CD8-positive, alpha-beta memory T cell (primary cell): ENCODE data around the gene CTXN1. TPM values are rescaled to one million over a fixed set of nuclear protein-coding genes. Genes with fewer than 3 reads are reported as not detected.

Experiments
- CTCF ChIA-PET: fragments of 350-600 bp; sonication (Branson Sonifier 250); formaldehyde crosslinking; loops from one replicate; lab custom pipeline; 2021; ENCODE audit warnings: antibody characterized with exemption; lab: Charles Lee
- POLR2A ChIA-PET: fragments of 350-600 bp; sonication (Branson Sonifier 250); formaldehyde crosslinking; loops from one replicate; lab custom pipeline; 2021; ENCODE audit warnings: antibody characterized with exemption; lab: Charles Lee
- DNase-seq, 5 donors: peaks; one replicate each; pipeline versions ENCODE4 v3.0.0 to v3.0.0-alpha.2; 2020 to 2022; ENCODE audit warnings: mixed read lengths in 1 of 5
- H3K27ac ChIP-seq: one replicate; pipeline ENCODE4 v1.7.0; 2013; ENCODE audit warnings: low read depth, mild to moderate bottlenecking, low read length, moderate library complexity
- H3K27me3 ChIP-seq: 2 replicates; pipeline ENCODE4 v1.7.0; 2013; ENCODE audit warnings: low read length, mild to moderate bottlenecking; ENCODE audit not compliant: insufficient read depth, poor library complexity, severe bottlenecking
- H3K36me3 ChIP-seq: 2 replicates; pipeline ENCODE4 v1.7.0; 2013; ENCODE audit warnings: mild to moderate bottlenecking, low read length, moderate library complexity; ENCODE audit not compliant: insufficient read depth
- H3K4me1 ChIP-seq: 2 replicates; pipeline ENCODE4 v1.7.0; 2013; ENCODE audit warnings: mild to moderate bottlenecking, low read length, moderate library complexity; ENCODE audit not compliant: insufficient read depth
- H3K4me3 ChIP-seq: 2 replicates; pipeline ENCODE4 v1.7.0; 2013; ENCODE audit warnings: mild to moderate bottlenecking, low read length
- H3K9me3 ChIP-seq: 2 replicates; pipeline ENCODE4 v1.7.0; 2013; ENCODE audit warnings: mild to moderate bottlenecking, low read length
- H3K27ac Mint-ChIP-seq, 8 donors: one replicate each; pipeline ENCODE4 v1.8.0; 2020 to 2021; ENCODE audit warnings: mixed read lengths in 8 of 8, mild to moderate bottlenecking in 6 of 8, inconsistent platforms in 3 of 8, moderate library complexity in 3 of 8
- H3K27me3 Mint-ChIP-seq, 2 donors: one replicate each; pipeline ENCODE4 v1.8.0; 2020 to 2021; ENCODE audit warnings: mixed read lengths in 2 of 2, mild to moderate bottlenecking in 1 of 2, moderate library complexity in 1 of 2
- H3K36me3 Mint-ChIP-seq, 3 donors: one replicate each; pipeline ENCODE4 v1.8.0; 2020 to 2021; ENCODE audit warnings: mixed read lengths in 3 of 3, inconsistent platforms in 1 of 3, mild to moderate bottlenecking in 1 of 3
- H3K4me1 Mint-ChIP-seq, 3 donors: one replicate each; pipeline ENCODE4 v1.8.0; 2020 to 2021; ENCODE audit warnings: mixed read lengths in 3 of 3, inconsistent platforms in 1 of 3, mild to moderate bottlenecking in 1 of 3
- H3K4me3 Mint-ChIP-seq, 7 donors: one replicate each; pipeline ENCODE4 v1.8.0; 2020 to 2021; ENCODE audit warnings: mixed read lengths in 7 of 7, mild to moderate bottlenecking in 6 of 7, moderate library complexity in 4 of 7, inconsistent platforms in 2 of 7
- H3K9me3 Mint-ChIP-seq, 5 donors: one replicate each; pipeline ENCODE4 v1.8.0; 2020 to 2022; ENCODE audit warnings: mixed read lengths in 5 of 5, mild to moderate bottlenecking in 3 of 5, moderate library complexity in 2 of 5, inconsistent platforms in 1 of 5
- polyA plus RNA-seq: library from polyadenylated mRNA; unstranded; fragments of 300-500 nt; fragmentation: Illumina TruSeq; gene quantifications from one replicate; pipeline ENCODE4 v1.2.3, GENCODE V29; 2021
- total RNA-seq, 2 experiments: library from RNA; stranded (reverse); gene quantifications; one replicate each; pipeline ENCODE4 v1.2.3, GENCODE V29; 2021

Gene CTXN1
- total and polyA plus RNA-seq, 3 experiments from 2014 or later: 0.42 to 0.72 TPM; not detected in 1

- no peaks in the 10 kb centered on the region for H3K27me3 Mint-ChIP-seq
- Histone ChIP-seq H3K27me3 (no peaks in the 10 kb centered on the region), H3K27ac (no peak overlapping the region), H3K4me1 (peaks cover 9% of the 10 kb centered on the region), H3K9me3 (no peaks in the 10 kb centered on the region), H3K4me3 (no peak overlapping the region), H3K36me3 (peaks cover 7% of the 10 kb centered on the region)
- ChIA-PET POLR2A (interaction anchor here (0.6 to 2.9 kb wide), 2 partner anchors 16 to 145 kb away, joined by 3 to 18 read pairs; partner anchors contain the start of gene TIMM44), CTCF (interaction anchor here (1.2 to 4.7 kb wide), 3 partner anchors 10 to 58 kb away, joined by 3 to 41 read pairs (median 5); partner anchors contain the start of gene TIMM44)
- H3K9me3 Mint-ChIP-seq: peaks cover 0 to 2% (median 0%) of the 10 kb centered on the region in 5 donors
- H3K4me3 Mint-ChIP-seq: peak overlapping the region in 1 of 7 donors; percentile 74
- no peak for DNase-seq
- H3K4me1 Mint-ChIP-seq: peaks cover 11 to 31% (median 17%) of the 10 kb centered on the region in 3 donors
- H3K36me3 Mint-ChIP-seq: peaks cover 0 to 23% (median 1%) of the 10 kb centered on the region in 3 donors
- H3K27ac Mint-ChIP-seq: peak overlapping the region in 1 of 8 donors; percentile 79
These were observed 1.8 kb upstream of the CTXN1 start for GRCh38 chr19:7927605-7928333.

GRCh38 chr19:7926727-7927604, 1.0 kb upstream of the CTXN1 start:
- peaks cover 0 to 2% (median 0%) of the 10 kb centered on the region in 5 donors for H3K9me3 Mint-ChIP-seq
- no peaks in the 10 kb centered on the region for H3K9me3 ChIP-seq
- DNase-seq: no peak
- no peaks in the 10 kb centered on the region for H3K27me3 Mint-ChIP-seq
- peaks cover 0 to 21% (median 1%) of the 10 kb centered on the region in 3 donors for H3K36me3 Mint-ChIP-seq
- H3K4me3 ChIP-seq: no peak overlapping the region
- H3K4me1 ChIP-seq: peaks cover 10% of the 10 kb centered on the region
- ChIA-PET POLR2A (interaction anchor here (0.6 to 2.9 kb wide), 2 partner anchors 17 to 146 kb away, joined by 3 to 18 read pairs; partner anchors contain the start of gene TIMM44), CTCF (interaction anchor here (1.3 kb wide), 1 partner anchor 18 kb away, joined by 3 read pairs; no protein-coding TSS in a partner anchor)
- peak overlapping the region in 5 of 7 donors; percentile 23 to 69 (median 62) for H3K4me3 Mint-ChIP-seq
- peak overlapping the region in 3 of 8 donors; percentile 36 to 63 (median 37) for H3K27ac Mint-ChIP-seq
- H3K4me1 Mint-ChIP-seq: peaks cover 12 to 35% (median 17%) of the 10 kb centered on the region in 3 donors
- H3K36me3 ChIP-seq: no peaks in the 10 kb centered on the region
- H3K27ac ChIP-seq: no peak overlapping the region
- H3K27me3 ChIP-seq: no peaks in the 10 kb centered on the region

GRCh38 chr19:7925171-7925851, 624 bp downstream of the CTXN1 start:
- Histone ChIP-seq H3K9me3 (no peaks in the 10 kb centered on the region), H3K27me3 (no peaks in the 10 kb centered on the region), H3K36me3 (no peaks in the 10 kb centered on the region), H3K4me3 (no peak overlapping the region), H3K27ac (no peak overlapping the region), H3K4me1 (peaks cover 21% of the 10 kb centered on the region)
- Mint-ChIP-seq H3K4me1 (peaks cover 18 to 47% (median 26%) of the 10 kb centered on the region in 3 donors), H3K27me3 (peaks cover 0 to 1% of the 10 kb centered on the region in 2 donors), H3K4me3 (peak overlapping the region; percentile 57 to 85 (median 78)), H3K27ac (peak overlapping the region in 6 of 8 donors; percentile 60 to 84 (median 80)), H3K9me3 (peaks cover 0 to 2% (median 0%) of the 10 kb centered on the region in 5 donors), H3K36me3 (peaks cover 0 to 13% (median 0%) of the 10 kb centered on the region in 3 donors)
- CTCF ChIA-PET: no interaction called here
- POLR2A ChIA-PET: no interaction called here
- peak; percentile 71 to 86 (median 73) for DNase-seq

- POLR2A ChIA-PET: interaction anchor here (0.6 kb wide), 1 partner anchor 20 kb away, joined by 3 read pairs; no protein-coding TSS in a partner anchor
- CTCF ChIA-PET: interaction anchor here (1.0 kb wide), 1 partner anchor 19 kb away, joined by 5 read pairs; the partner anchor contains the start of gene TIMM44
- H3K4me3 Mint-ChIP-seq: no peak overlapping the region
These were observed 1.2 kb downstream of the CTXN1 start for GRCh38 chr19:7924651-7925170.

GRCh38 chr19:7924241-7924640, 1.7 kb downstream of the CTXN1 start:
- H3K9me3 ChIP-seq: no peaks in the 10 kb centered on the region
- Mint-ChIP-seq H3K36me3 (peaks cover 0 to 13% (median 0%) of the 10 kb centered on the region in 3 donors), H3K27me3 (peaks cover 5 to 8% of the 10 kb centered on the region in 2 donors), H3K4me1 (peaks cover 26 to 53% (median 29%) of the 10 kb centered on the region in 3 donors), H3K27ac (no peak overlapping the region), H3K4me3 (peak overlapping the region in 4 of 7 donors; percentile 31 to 61 (median 55)), H3K9me3 (peaks cover 0 to 2% (median 0%) of the 10 kb centered on the region in 5 donors)
- H3K27ac ChIP-seq: no peak overlapping the region
- CTCF ChIA-PET: interaction anchor here (1.0 to 1.7 kb wide), 2 partner anchors 20 to 70 kb away, joined by 5 read pairs; partner anchors contain the start of gene TIMM44
- DNase-seq: no peak
- H3K4me1 ChIP-seq: peaks cover 29% of the 10 kb centered on the region
- no peaks in the 10 kb centered on the region for H3K36me3 ChIP-seq
- no peaks in the 10 kb centered on the region for H3K27me3 ChIP-seq
- POLR2A ChIA-PET: interaction anchor here (0.6 to 1.1 kb wide), 2 partner anchors 19 to 20 kb away, joined by 3 read pairs; partner anchors contain the start of gene TIMM44
- H3K4me3 ChIP-seq: no peak overlapping the region

More at GRCh38 chr19:7924651-7925170, 1.2 kb downstream of the CTXN1 start:
- H3K4me3 ChIP-seq: no peak overlapping the region
- H3K36me3 Mint-ChIP-seq: peaks cover 0 to 13% (median 0%) of the 10 kb centered on the region in 3 donors
- peaks cover 0 to 2% (median 0%) of the 10 kb centered on the region in 5 donors for H3K9me3 Mint-ChIP-seq
- peaks cover 22 to 53% (median 30%) of the 10 kb centered on the region in 3 donors for H3K4me1 Mint-ChIP-seq
- DNase-seq: no peak
- H3K9me3 ChIP-seq: no peaks in the 10 kb centered on the region
- H3K27ac Mint-ChIP-seq: peak overlapping the region in 1 of 8 donors; percentile 60
- H3K27ac ChIP-seq: no peak overlapping the region
- peaks cover 2 to 6% of the 10 kb centered on the region in 2 donors for H3K27me3 Mint-ChIP-seq
- H3K4me1 ChIP-seq: peaks cover 24% of the 10 kb centered on the region
- H3K27me3 ChIP-seq: no peaks in the 10 kb centered on the region
- no peaks in the 10 kb centered on the region for H3K36me3 ChIP-seq

- ChIA-PET POLR2A (interaction anchor here (0.6 to 1.1 kb wide), 2 partner anchors 19 to 20 kb away, joined by 3 read pairs; partner anchors contain the start of gene TIMM44), CTCF (interaction anchor here (1.0 to 8.3 kb wide), 3 partner anchors 21 to 69 kb away, joined by 5 to 37 read pairs (median 5); partner anchors contain the start of gene TIMM44)
- Mint-ChIP-seq H3K27me3 (peaks cover 6 to 9% of the 10 kb centered on the region in 2 donors), H3K9me3 (peaks cover 0 to 2% (median 0%) of the 10 kb centered on the region in 5 donors), H3K27ac (peak overlapping the region in 3 of 8 donors; percentile 11 to 64 (median 14)), H3K36me3 (peaks cover 0 to 13% (median 0%) of the 10 kb centered on the region in 3 donors), H3K4me1 (peaks cover 22 to 48% (median 22%) of the 10 kb centered on the region in 3 donors), H3K4me3 (peak overlapping the region in 5 of 7 donors; percentile 14 to 44 (median 40))
- peaks cover 29% of the 10 kb centered on the region for H3K4me1 ChIP-seq
- H3K27me3 ChIP-seq: peaks cover 5% of the 10 kb centered on the region
- H3K9me3 ChIP-seq: no peaks in the 10 kb centered on the region
- H3K27ac ChIP-seq: no peak overlapping the region
- no peaks in the 10 kb centered on the region for H3K36me3 ChIP-seq
- H3K4me3 ChIP-seq: no peak overlapping the region
- no peak for DNase-seq
These were observed 2.4 kb downstream of the CTXN1 start for GRCh38 chr19:7923295-7924191.
